ENCODE results near the gene THSD7B. TPM values are rescaled to one million over a fixed set of nuclear protein-coding genes. Genes with fewer than 3 reads are reported as not detected.

Gene THSD7B
- total RNA-seq, 1 donor from 2014 or later, result not detected

GRCh38 chr2:137047369-137047768, 282.0 kb downstream of the THSD7B start:
- no peak overlapping the region for H3K27ac Mint-ChIP-seq (ENCODE audit: unreplicated experiment)
- no peaks in the 10 kb centered on the region for H3K4me1 Mint-ChIP-seq (ENCODE audit: unreplicated experiment)
- H3K27me3 Mint-ChIP-seq (ENCODE audit: unreplicated experiment), result peaks cover 31% of the 10 kb centered on the region
- no peak for DNase-seq (ENCODE audit: extremely low spot score, unreplicated experiment)
- H3K36me3 Mint-ChIP-seq (ENCODE audit: unreplicated experiment), result no peaks in the 10 kb centered on the region
- no peaks in the 10 kb centered on the region for H3K9me3 Mint-ChIP-seq (ENCODE audit: unreplicated experiment)
- no peak overlapping the region for H3K4me3 Mint-ChIP-seq (ENCODE audit: unreplicated experiment)
- no peak for TF ChIP-seq CTCF (IDR thresholded peaks at IDR 0.05)

GRCh38 chr2:137048455-137048854, 283.1 kb downstream of the THSD7B start:
- no peak overlapping the region for H3K27ac Mint-ChIP-seq (ENCODE audit: unreplicated experiment)
- no peaks in the 10 kb centered on the region for H3K4me1 Mint-ChIP-seq (ENCODE audit: unreplicated experiment)
- no peaks in the 10 kb centered on the region for H3K9me3 Mint-ChIP-seq (ENCODE audit: unreplicated experiment)
- TF ChIP-seq CTCF (IDR thresholded peaks at IDR 0.05), result no peak
- H3K4me3 Mint-ChIP-seq (ENCODE audit: unreplicated experiment), result no peak overlapping the region
- peaks cover 26% of the 10 kb centered on the region for H3K27me3 Mint-ChIP-seq (ENCODE audit: unreplicated experiment)
- no peak for DNase-seq (ENCODE audit: extremely low spot score, unreplicated experiment)
- no peaks in the 10 kb centered on the region for H3K36me3 Mint-ChIP-seq (ENCODE audit: unreplicated experiment)

- Mint-ChIP-seq H3K27ac (ENCODE audit: unreplicated experiment) (no peak overlapping the region), H3K9me3 (ENCODE audit: unreplicated experiment) (no peaks in the 10 kb centered on the region), H3K27me3 (ENCODE audit: unreplicated experiment) (peaks cover 27% of the 10 kb centered on the region), H3K4me3 (ENCODE audit: unreplicated experiment) (no peak overlapping the region), H3K4me1 (ENCODE audit: unreplicated experiment) (no peaks in the 10 kb centered on the region), H3K36me3 (ENCODE audit: unreplicated experiment) (no peaks in the 10 kb centered on the region)
- no peak for TF ChIP-seq CTCF (IDR thresholded peaks at IDR 0.05)
- DNase-seq (ENCODE audit: extremely low spot score, unreplicated experiment), result no peak
Observed at GRCh38 chr2:137049518-137049917, 284.2 kb downstream of the THSD7B start.

- peaks cover 21% of the 10 kb centered on the region for H3K27me3 Mint-ChIP-seq (ENCODE audit: unreplicated experiment)
- no peaks in the 10 kb centered on the region for H3K4me1 Mint-ChIP-seq (ENCODE audit: unreplicated experiment)
- DNase-seq (ENCODE audit: extremely low spot score, unreplicated experiment), result no peak
- H3K9me3 Mint-ChIP-seq (ENCODE audit: unreplicated experiment), result no peaks in the 10 kb centered on the region
- H3K36me3 Mint-ChIP-seq (ENCODE audit: unreplicated experiment), result no peaks in the 10 kb centered on the region
- no peak overlapping the region for H3K4me3 Mint-ChIP-seq (ENCODE audit: unreplicated experiment)
- peak; percentile 34 for TF ChIP-seq CTCF (IDR thresholded peaks at IDR 0.05)
- H3K27ac Mint-ChIP-seq (ENCODE audit: unreplicated experiment), result no peak overlapping the region
Observed at GRCh38 chr2:137050949-137051348, 285.6 kb downstream of the THSD7B start.

DNA sequence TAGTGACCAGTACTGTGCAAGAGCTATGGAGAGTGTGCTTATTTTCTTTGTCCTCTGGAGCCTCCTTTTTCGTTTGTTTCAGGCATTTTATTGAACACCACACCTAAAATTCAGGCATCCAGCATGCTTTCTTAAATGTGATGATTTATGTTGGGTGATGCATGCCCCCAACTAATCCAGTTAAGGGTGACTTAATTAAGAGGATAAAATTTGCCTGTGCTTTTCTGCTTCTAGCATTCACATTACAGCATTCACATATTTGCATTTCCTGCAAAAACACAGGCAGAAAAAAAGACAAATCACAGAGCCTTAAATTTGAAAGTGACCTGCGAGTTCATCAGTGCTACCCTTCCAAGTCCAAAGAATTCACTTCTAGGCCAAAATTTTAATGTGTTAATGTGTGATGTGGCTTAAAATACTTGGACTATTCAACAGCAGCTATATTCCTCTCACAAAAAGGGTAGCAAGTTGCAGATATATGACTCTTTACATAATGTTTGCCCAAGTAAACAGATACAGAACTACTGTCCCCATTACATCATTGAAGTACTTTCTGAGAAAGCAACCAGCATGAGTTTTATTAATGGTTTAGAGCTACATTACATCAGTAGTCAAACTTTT, 286.5 kb downstream of the THSD7B start:
- Mint-ChIP-seq H3K4me3 (ENCODE audit: unreplicated experiment) (no peak overlapping the region), H3K27me3 (ENCODE audit: unreplicated experiment) (peaks cover 20% of the 10 kb centered on the region), H3K27ac (ENCODE audit: unreplicated experiment) (no peak overlapping the region), H3K36me3 (ENCODE audit: unreplicated experiment) (no peaks in the 10 kb centered on the region), H3K4me1 (ENCODE audit: unreplicated experiment) (no peaks in the 10 kb centered on the region), H3K9me3 (ENCODE audit: unreplicated experiment) (no peaks in the 10 kb centered on the region)
- TF ChIP-seq CTCF (IDR thresholded peaks at IDR 0.05), result no peak
- no peak for DNase-seq (ENCODE audit: extremely low spot score, unreplicated experiment)

Measured in osteocyte (in vitro differentiated cells).